ENCODE results near the gene SMAD9. TPM values are rescaled to one million over a fixed set of nuclear protein-coding genes. Genes with fewer than 3 reads are reported as not detected.

The SMAD9 gene
- total and polyA plus RNA-seq, 2 of the 4 experiments (the other 2 are of a cell fraction): 3.2 to 4.8 TPM

DNA sequence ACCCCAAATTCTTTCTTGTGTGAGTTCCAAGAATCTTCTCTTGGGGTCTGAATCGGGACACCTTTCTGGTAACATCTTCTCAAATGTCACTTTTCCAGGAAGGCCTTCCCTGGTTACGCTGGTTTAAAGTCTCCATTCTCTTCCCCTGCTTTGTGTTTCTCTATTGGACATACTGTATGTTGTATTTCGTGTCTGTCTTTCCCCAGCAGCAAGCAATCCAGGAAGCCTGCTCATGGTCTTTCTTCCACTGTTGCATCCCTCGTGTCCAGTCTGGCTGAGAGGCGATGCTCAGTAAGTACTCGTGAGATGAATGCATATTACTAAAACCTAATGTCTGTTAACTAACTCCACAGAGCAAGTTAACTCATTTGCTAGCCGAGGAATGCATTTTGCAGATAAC is 57.3 kb downstream of the SMAD9 start:
- no peak overlapping the region for H3K23ac ChIP-seq (ENCODE audit: low read depth, low read length)
- in situ Hi-C loops (cut with MboI; ENCODE audit: low sequenced_read_pairs) (no loop called here), intact Hi-C loops (cut with micrococcal nuclease) (no loop called here), dilution Hi-C loops (cut with HindIII; ENCODE audit: low sequenced_read_pairs, unreplicated experiment) (loop anchor here (25.0 kb wide), 1 partner anchor 125 kb away; the partner anchor contains the start of gene ALG5)
- ATAC-seq (ENCODE audit: low read depth) (no peak), DNase-seq (no peak)
- no peak overlapping the region for H2AFZ ChIP-seq (replicated peaks; ENCODE audit: low read length, poor library complexity)
- H3K14ac ChIP-seq (replicated peaks; ENCODE audit: low read depth, low read length): 0 out of 2 replicates have a peak overlapping the region, but pooled peaks have one; percentile 19
- no peak overlapping the region for H2AK9ac ChIP-seq (replicated peaks; ENCODE audit: low read depth, low read length, poor library complexity)
- no peak overlapping the region for H2BK120ac ChIP-seq (ENCODE audit: low read depth, low read length)
- no TSS peak for BruUV-seq (replicated peaks)
- no peak overlapping the region for H3K4me3 ChIP-seq (ENCODE audit: insufficient read depth, low read depth, low read length)
- H3K27me3 ChIP-seq (ENCODE audit: control insufficient read depth, insufficient read depth, low read length): no peaks in the 10 kb centered on the region
- H3K56ac ChIP-seq (ENCODE audit: extremely low read depth, insufficient read depth, low read length): no peak overlapping the region
- ChIA-PET CTCF (no interaction called here), POLR2A (ENCODE audit: unreplicated experiment) (no interaction called here)
- H3K4ac ChIP-seq (ENCODE audit: low read depth, low read length): no peak overlapping the region
- TF ChIP-seq RFX5 (IDR thresholded peaks at IDR 0.05; ENCODE audit: low read depth, low read length): no peak
- no peak for TF ChIP-seq NFE2L2 (IDR thresholded peaks at IDR 0.05; ENCODE audit: low read depth, low read length)
- TF ChIP-seq, protein P1, sequence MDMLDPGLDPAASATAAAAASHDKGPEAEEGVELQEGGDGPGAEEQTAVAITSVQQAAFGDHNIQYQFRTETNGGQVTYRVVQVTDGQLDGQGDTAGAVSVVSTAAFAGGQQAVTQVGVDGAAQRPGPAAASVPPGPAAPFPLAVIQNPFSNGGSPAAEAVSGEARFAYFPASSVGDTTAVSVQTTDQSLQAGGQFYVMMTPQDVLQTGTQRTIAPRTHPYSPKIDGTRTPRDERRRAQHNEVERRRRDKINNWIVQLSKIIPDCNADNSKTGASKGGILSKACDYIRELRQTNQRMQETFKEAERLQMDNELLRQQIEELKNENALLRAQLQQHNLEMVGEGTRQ (IDR thresholded peaks at IDR 0.05; ENCODE audit: low read depth, low read length): no peak
- TF ChIP-seq RAD21 (IDR thresholded peaks at IDR 0.05; ENCODE audit: low read length): no peak
- TF ChIP-seq RCOR1 (IDR thresholded peaks at IDR 0.05; ENCODE audit: insufficient replicate concordance, low read length): no peak
- no peak for TF ChIP-seq MAFK (IDR thresholded peaks at IDR 0.05; ENCODE audit: low read depth, low read length)
- TF ChIP-seq, protein P2, sequence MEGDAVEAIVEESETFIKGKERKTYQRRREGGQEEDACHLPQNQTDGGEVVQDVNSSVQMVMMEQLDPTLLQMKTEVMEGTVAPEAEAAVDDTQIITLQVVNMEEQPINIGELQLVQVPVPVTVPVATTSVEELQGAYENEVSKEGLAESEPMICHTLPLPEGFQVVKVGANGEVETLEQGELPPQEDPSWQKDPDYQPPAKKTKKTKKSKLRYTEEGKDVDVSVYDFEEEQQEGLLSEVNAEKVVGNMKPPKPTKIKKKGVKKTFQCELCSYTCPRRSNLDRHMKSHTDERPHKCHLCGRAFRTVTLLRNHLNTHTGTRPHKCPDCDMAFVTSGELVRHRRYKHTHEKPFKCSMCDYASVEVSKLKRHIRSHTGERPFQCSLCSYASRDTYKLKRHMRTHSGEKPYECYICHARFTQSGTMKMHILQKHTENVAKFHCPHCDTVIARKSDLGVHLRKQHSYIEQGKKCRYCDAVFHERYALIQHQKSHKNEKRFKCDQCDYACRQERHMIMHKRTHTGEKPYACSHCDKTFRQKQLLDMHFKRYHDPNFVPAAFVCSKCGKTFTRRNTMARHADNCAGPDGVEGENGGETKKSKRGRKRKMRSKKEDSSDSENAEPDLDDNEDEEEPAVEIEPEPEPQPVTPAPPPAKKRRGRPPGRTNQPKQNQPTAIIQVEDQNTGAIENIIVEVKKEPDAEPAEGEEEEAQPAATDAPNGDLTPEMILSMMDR (conservative IDR thresholded peaks at IDR 0.05; ENCODE audit: low read depth, low read length): no peak
- TF ChIP-seq, protein P3, sequence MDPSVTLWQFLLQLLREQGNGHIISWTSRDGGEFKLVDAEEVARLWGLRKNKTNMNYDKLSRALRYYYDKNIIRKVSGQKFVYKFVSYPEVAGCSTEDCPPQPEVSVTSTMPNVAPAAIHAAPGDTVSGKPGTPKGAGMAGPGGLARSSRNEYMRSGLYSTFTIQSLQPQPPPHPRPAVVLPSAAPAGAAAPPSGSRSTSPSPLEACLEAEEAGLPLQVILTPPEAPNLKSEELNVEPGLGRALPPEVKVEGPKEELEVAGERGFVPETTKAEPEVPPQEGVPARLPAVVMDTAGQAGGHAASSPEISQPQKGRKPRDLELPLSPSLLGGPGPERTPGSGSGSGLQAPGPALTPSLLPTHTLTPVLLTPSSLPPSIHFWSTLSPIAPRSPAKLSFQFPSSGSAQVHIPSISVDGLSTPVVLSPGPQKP (IDR thresholded peaks at IDR 0.05; ENCODE audit: borderline replicate concordance, low read depth, low read length): no peak
- TF ChIP-seq SMC3 (IDR thresholded peaks at IDR 0.05; ENCODE audit: low read depth, low read length): no peak
- no peak for TF ChIP-seq BHLHE40 (IDR thresholded peaks at IDR 0.05; ENCODE audit: low read depth, low read length)
- no peak for TF ChIP-seq POLR2A (IDR thresholded peaks at IDR 0.05; ENCODE audit: low read depth, low read length)
- TF ChIP-seq MXI1 (IDR thresholded peaks at IDR 0.05; ENCODE audit: borderline replicate concordance, low read depth, low read length): no peak
- H4K8ac ChIP-seq (ENCODE audit: low read depth in 2 of 2, low read length in 2 of 2): no peak overlapping the region
- no peak overlapping the region for H3K27ac ChIP-seq (ENCODE audit: insufficient read depth, low read length)
- H4K20me1 ChIP-seq (ENCODE audit: insufficient read depth, low read length): no peaks in the 10 kb centered on the region
- H3K4me2 ChIP-seq (ENCODE audit: low read depth, low read length): no peak overlapping the region
- no peak overlapping the region for H2BK15ac ChIP-seq (ENCODE audit: low read depth, low read length)
- H3K79me1 ChIP-seq (ENCODE audit: low read depth in 1 of 2, low read length in 2 of 2): peaks cover 0 to 3% of the 10 kb centered on the region in 2 experiments; a peak in 2 of 4 replicates
- no peaks in the 10 kb centered on the region; the same call in 1 of the 2 replicates for H3K4me1 ChIP-seq (ENCODE audit: control insufficient read depth, insufficient read depth, low read length)
- H4K5ac ChIP-seq (ENCODE audit: low read depth, low read length): no peak overlapping the region
- H3K9me3 ChIP-seq (ENCODE audit: control insufficient read depth, insufficient read depth, low read length): no peaks in the 10 kb centered on the region
- no peak overlapping the region for H2AK5ac ChIP-seq (ENCODE audit: low read depth, low read length)
- H3K9ac ChIP-seq (ENCODE audit: low read depth, low read length): no peak overlapping the region
- peaks cover 20% of the 10 kb centered on the region for H3K36me3 ChIP-seq (ENCODE audit: control insufficient read depth, insufficient read depth, low read length)
- H3K18ac ChIP-seq (ENCODE audit: low read depth, low read length): no peak overlapping the region
- H2BK20ac ChIP-seq (ENCODE audit: low read depth, low read length): no peak overlapping the region
- H4K91ac ChIP-seq (ENCODE audit: insufficient read depth, low read depth, low read length): no peak overlapping the region
- 96% methylated on average over 6 of the region's 7 CpGs; no CpG with 5 or more reads in 1 of the 2 experiments for WGBS, 2 experiments (ENCODE audit: extremely low coverage in 2 of 2, insufficient read length in 1 of 2)
- H3K9me1 ChIP-seq (ENCODE audit: insufficient read depth, low read length): peaks cover 10% of the 10 kb centered on the region; the same call in 1 of the 2 replicates
- H2BK5ac ChIP-seq (ENCODE audit: low read depth, low read length, poor library complexity, severe bottlenecking): no peak overlapping the region
